Liver (tissue), 9 donors: Measurements from ENCODE around the gene DNAI4. TPM values are rescaled to one million over a fixed set of nuclear protein-coding genes. Genes with fewer than 3 reads are reported as not detected.

ENCODE experiments used
- DNase-seq: peaks from one replicate; pipeline ENCODE4 v3.0.0-alpha.2; 2017; ENCODE audit warnings: low spot score
- H3K27ac ChIP-seq, 2 donors: one replicate each; pipeline ENCODE4 v1.7.0; 2013; ENCODE audit warnings: inconsistent platforms in 2 of 2, low read length in 2 of 2, control low read depth in 1 of 2, low read depth in 1 of 2, mild to moderate bottlenecking in 1 of 2
- H3K27me3 ChIP-seq, 4 donors: one replicate each; pipeline versions ENCODE4 v1.6.1 to v1.7.0; 2013; ENCODE audit warnings: low read length in 3 of 4, inconsistent platforms in 1 of 4, mild to moderate bottlenecking in 1 of 4, moderate library complexity in 1 of 4; ENCODE audit not compliant: control insufficient read depth in 4 of 4, insufficient read depth in 4 of 4
- H3K36me3 ChIP-seq, 4 donors: one replicate each; pipeline versions ENCODE4 v1.6.1 to v1.7.0; 2013; ENCODE audit warnings: low read length in 3 of 4, mild to moderate bottlenecking in 3 of 4, low read depth in 1 of 4, moderate library complexity in 1 of 4; ENCODE audit not compliant: control insufficient read depth in 4 of 4, insufficient read depth in 3 of 4
- H3K4me1 ChIP-seq, 4 donors: one replicate each; pipeline versions ENCODE4 v1.6.1 to v1.7.0; 2013; ENCODE audit warnings: low read length in 3 of 4, mild to moderate bottlenecking in 3 of 4, moderate library complexity in 1 of 4; ENCODE audit not compliant: control insufficient read depth in 4 of 4, insufficient read depth in 4 of 4
- H3K4me3 ChIP-seq, 3 donors: one replicate each; pipeline versions ENCODE4 v1.6.1 to v1.7.0; 2013; ENCODE audit warnings: low read length in 3 of 3, control low read depth in 1 of 3, low read depth in 1 of 3, mild to moderate bottlenecking in 1 of 3
- H3K9ac ChIP-seq, 2 donors: one replicate each; pipeline ENCODE4 v1.7.0; 2013; ENCODE audit warnings: low read length in 2 of 2, mild to moderate bottlenecking in 2 of 2, moderate library complexity in 2 of 2, control low read depth in 1 of 2, low read depth in 1 of 2
- H3K9me3 ChIP-seq, 4 donors: one replicate each; pipeline versions ENCODE4 v1.6.1 to v1.7.0; 2013; ENCODE audit warnings: low read length in 3 of 4; ENCODE audit not compliant: control insufficient read depth in 4 of 4
- ATF3 ChIP-seq: IDR thresholded peaks from 2 replicates; pipeline ENCODE4 v1.6.1; 2016; ENCODE audit warnings: antibody characterized with exemption
- CTCF ChIP-seq: fragments of 150-350 bp; IDR thresholded peaks from 2 replicates; pipeline ENCODE4 v1.5.1; 2017; ENCODE audit warnings: improper control_type of control experiment, low read depth, low read length; ENCODE audit not compliant: missing input control
- FOXA1 ChIP-seq: IDR thresholded peaks from 2 replicates; pipeline ENCODE4 v1.6.1; 2016; ENCODE audit warnings: antibody characterized with exemption
- FOXA2 ChIP-seq: IDR thresholded peaks from 2 replicates; pipeline ENCODE4 v1.6.1; 2016; ENCODE audit warnings: antibody characterized with exemption
- GABPA ChIP-seq, 2 donors: IDR thresholded peaks in 1 of 2; conservative IDR thresholded peaks in 1 of 2; 2 replicates each; pipeline ENCODE4 v1.6.1; 2016; ENCODE audit warnings: antibody characterized with exemption in 2 of 2, mild to moderate bottlenecking in 1 of 2, moderate library complexity in 1 of 2
- HNF4A ChIP-seq, 2 donors: conservative IDR thresholded peaks; 2 replicates each; pipeline ENCODE4 v1.6.1; 2016; ENCODE audit warnings: antibody characterized with exemption in 2 of 2, mild to moderate bottlenecking in 2 of 2
- HNF4G ChIP-seq: IDR thresholded peaks from 2 replicates; pipeline ENCODE4 v1.6.1; 2016; ENCODE audit warnings: antibody characterized with exemption
- JUND ChIP-seq, 2 donors: IDR thresholded peaks; 2 replicates each; pipeline ENCODE4 v1.6.1; 2016; ENCODE audit warnings: antibody characterized with exemption in 2 of 2
- MAX ChIP-seq: IDR thresholded peaks from 2 replicates; pipeline ENCODE4 v1.6.1; 2016; ENCODE audit warnings: antibody characterized with exemption
- NR2F2 ChIP-seq: IDR thresholded peaks from 2 replicates; pipeline ENCODE4 v1.6.1; 2016; ENCODE audit warnings: antibody characterized with exemption
- RAD21 ChIP-seq, 2 donors: IDR thresholded peaks; 2 replicates each; pipeline ENCODE4 v1.6.1; 2016; ENCODE audit warnings: antibody characterized with exemption in 2 of 2, mild to moderate bottlenecking in 2 of 2
- REST ChIP-seq: IDR thresholded peaks from 2 replicates; pipeline ENCODE4 v1.6.1; 2016; ENCODE audit warnings: antibody characterized with exemption, mild to moderate bottlenecking
- RXRA ChIP-seq, 2 donors: IDR thresholded peaks; 2 replicates each; pipeline ENCODE4 v1.6.1; 2017 to 2018; ENCODE audit warnings: antibody characterized with exemption in 2 of 2, mild to moderate bottlenecking in 1 of 2
- SP1 ChIP-seq: IDR thresholded peaks from 2 replicates; pipeline ENCODE4 v1.6.1; 2018; ENCODE audit warnings: antibody characterized with exemption, mild to moderate bottlenecking
- TAF1 ChIP-seq: conservative IDR thresholded peaks from 2 replicates; pipeline ENCODE4 v1.6.1; 2016; ENCODE audit warnings: antibody characterized with exemption, mild to moderate bottlenecking
- YY1 ChIP-seq: IDR thresholded peaks from 2 replicates; pipeline ENCODE4 v1.6.1; 2016; ENCODE audit warnings: antibody characterized with exemption, mild to moderate bottlenecking
- ZBTB33 ChIP-seq: IDR thresholded peaks from 2 replicates; pipeline ENCODE4 v1.6.1; 2016; ENCODE audit warnings: antibody characterized with exemption
- polyA plus RNA-seq, 2 donors: library from polyadenylated mRNA; stranded (reverse) in 1 of 2; unstranded in 1 of 2; fragments of 200-250 nt in 1 of 2; fragments of >200 nt in 1 of 2; fragmentation: Nextera tagmentation in 1 of 2; extraction: Ambion mirVana in 1 of 2; gene quantifications; one replicate each; pipeline versions ENCODE4 v1.2.1 to v1.2.3, GENCODE V29; 2013 to 2015
- total RNA-seq, 2 donors: library from RNA; depleted of rRNA; stranded (reverse); fragments of >200 nt; gene quantifications; one replicate each; pipeline ENCODE4 v1.2.3, GENCODE V29; 2014
- donor health status: healthy.
- donor health status: healthy.
- donor health status: healthy.
- donor health status: healthy.
- donor health status: healthy.

The DNAI4 gene
- total and polyA plus RNA-seq, 4 donors: 0.42 to 1.8 (median 0.84) TPM

GRCh38 chr1:66834926-66835325, 89.7 kb downstream of the DNAI4 start:
- no peaks in the 10 kb centered on the region for H3K4me1 ChIP-seq
- no peak overlapping the region for H3K9ac ChIP-seq
- DNase-seq: no peak
- TF ChIP-seq YY1 (no peak), TAF1 (no peak), NR2F2 (no peak), REST (no peak), MAX (no peak), ATF3 (no peak), RAD21 (IDR thresholded peaks at IDR 0.05) (no peak), HNF4G (no peak), CTCF (no peak), GABPA (IDR thresholded peaks at IDR 0.05 in 1 of 2, conservative IDR thresholded peaks at IDR 0.05 in 1 of 2) (no peak), FOXA2 (no peak), ZBTB33 (no peak), SP1 (no peak), JUND (IDR thresholded peaks at IDR 0.05) (no peak), RXRA (IDR thresholded peaks at IDR 0.05) (no peak)
- no peaks in the 10 kb centered on the region for H3K36me3 ChIP-seq
- no peak overlapping the region for H3K4me3 ChIP-seq
- no peak overlapping the region for H3K27ac ChIP-seq
- no peaks in the 10 kb centered on the region for H3K9me3 ChIP-seq
- H3K27me3 ChIP-seq: no peaks in the 10 kb centered on the region

GRCh38 chr1:66833112-66833511, 91.5 kb downstream of the DNAI4 start:
- H3K9ac ChIP-seq: no peak overlapping the region
- H3K4me1 ChIP-seq: no peaks in the 10 kb centered on the region
- H3K27ac ChIP-seq: no peak overlapping the region
- no peak overlapping the region for H3K4me3 ChIP-seq
- no peaks in the 10 kb centered on the region for H3K9me3 ChIP-seq
- H3K36me3 ChIP-seq: no peaks in the 10 kb centered on the region
- no peaks in the 10 kb centered on the region for H3K27me3 ChIP-seq
- no peak for DNase-seq
- TF ChIP-seq ZBTB33 (no peak), NR2F2 (no peak), REST (no peak), HNF4A (conservative IDR thresholded peaks at IDR 0.05) (no peak), RAD21 (IDR thresholded peaks at IDR 0.05) (no peak), MAX (no peak), GABPA (IDR thresholded peaks at IDR 0.05 in 1 of 2, conservative IDR thresholded peaks at IDR 0.05 in 1 of 2) (no peak), YY1 (no peak), TAF1 (no peak), FOXA1 (no peak)
